ENCODE measurements around the gene CES2. TPM values are rescaled to one million over a fixed set of nuclear protein-coding genes. Genes with fewer than 3 reads are reported as not detected.

CES2 gene
- total RNA-seq, 1 experiment from 2014 or later: 29.7 TPM

- no peak for TF ChIP-seq ZBTB21 (CRISPR knock-in tag; IDR thresholded peaks at IDR 0.05; ENCODE audit: borderline replicate concordance)
- TF ChIP-seq JUN (CRISPR knock-in tag; IDR thresholded peaks at IDR 0.05): no peak
- TF ChIP-seq SP1 (CRISPR knock-in tag; conservative IDR thresholded peaks at IDR 0.05): no peak
- no peak for TF ChIP-seq ZNF263 (CRISPR knock-in tag; IDR thresholded peaks at IDR 0.05; ENCODE audit: low read depth)
- TF ChIP-seq CDX4 (CRISPR knock-in tag; IDR thresholded peaks at IDR 0.05; ENCODE audit: borderline replicate concordance): no peak
- no peak for TF ChIP-seq MXD4 (CRISPR knock-in tag; IDR thresholded peaks at IDR 0.05; ENCODE audit: borderline replicate concordance)
- no peak for TF ChIP-seq TP53 (CRISPR knock-in tag; IDR thresholded peaks at IDR 0.05)
- TF ChIP-seq AR (CRISPR knock-in tag; IDR thresholded peaks at IDR 0.05): no peak
- no peak for TF ChIP-seq ZBTB43 (CRISPR knock-in tag; IDR thresholded peaks at IDR 0.05)
- no peak for TF ChIP-seq E2F1 (CRISPR knock-in tag; IDR thresholded peaks at IDR 0.05)
These were observed 11.2 kb downstream of the CES2 start (continued) for GRCh38 chr16:66946541-66946940.

- Mint-ChIP-seq H3K9me3 (peaks cover 8% of the 10 kb centered on the region), H3K4me1 (peaks cover 12% of the 10 kb centered on the region), H3K36me3 (peaks cover 15% of the 10 kb centered on the region; the same call in 1 of the 2 replicates), H3K27me3 (ENCODE audit: low read depth) (peaks cover 53% of the 10 kb centered on the region), H3K4me3 (0 out of 2 replicates have a peak overlapping the region, but pooled peaks have one; percentile 82), H3K27ac (no peak overlapping the region; the same call in 1 of the 2 replicates)
- ChIA-PET CTCF (interaction anchor here (0.7 to 2.5 kb wide), 5 partner anchors 14 to 239 kb away, joined by 3 to 9 read pairs (median 3); partner anchors contain the start of gene CES3), POLR2A (no interaction called here)
- ATAC-seq (no peak), DNase-seq (ENCODE audit: low spot score) (no peak)
- TF ChIP-seq NR1H2 (CRISPR knock-in tag; IDR thresholded peaks at IDR 0.05) (no peak), ZNF263 (CRISPR knock-in tag; IDR thresholded peaks at IDR 0.05; ENCODE audit: low read depth) (no peak), E2F1 (CRISPR knock-in tag; IDR thresholded peaks at IDR 0.05) (no peak), ESRRA (CRISPR knock-in tag; IDR thresholded peaks at IDR 0.05; ENCODE audit: borderline replicate concordance) (no peak), ZNF512 (CRISPR knock-in tag; IDR thresholded peaks at IDR 0.05; ENCODE audit: borderline replicate concordance) (no peak), TEAD4 (CRISPR knock-in tag; IDR thresholded peaks at IDR 0.05) (no peak), ZNF281 (CRISPR knock-in tag; IDR thresholded peaks at IDR 0.05) (no peak), AR (CRISPR knock-in tag; IDR thresholded peaks at IDR 0.05) (no peak), NR2C2 (CRISPR knock-in tag; IDR thresholded peaks at IDR 0.05) (no peak), CDX4 (CRISPR knock-in tag; IDR thresholded peaks at IDR 0.05; ENCODE audit: borderline replicate concordance) (no peak), ZNF396 (CRISPR knock-in tag; IDR thresholded peaks at IDR 0.05; ENCODE audit: borderline replicate concordance) (no peak), ZBTB21 (CRISPR knock-in tag; IDR thresholded peaks at IDR 0.05; ENCODE audit: borderline replicate concordance) (no peak), SMAD3 (CRISPR knock-in tag; IDR thresholded peaks at IDR 0.05; ENCODE audit: borderline replicate concordance) (no peak)
These were observed 11.6 kb downstream of the CES2 start for GRCh38 chr16:66946974-66947301.

Data from WTC11 (cell line).